Measurements from ENCODE around the gene SBK3.

DNA sequence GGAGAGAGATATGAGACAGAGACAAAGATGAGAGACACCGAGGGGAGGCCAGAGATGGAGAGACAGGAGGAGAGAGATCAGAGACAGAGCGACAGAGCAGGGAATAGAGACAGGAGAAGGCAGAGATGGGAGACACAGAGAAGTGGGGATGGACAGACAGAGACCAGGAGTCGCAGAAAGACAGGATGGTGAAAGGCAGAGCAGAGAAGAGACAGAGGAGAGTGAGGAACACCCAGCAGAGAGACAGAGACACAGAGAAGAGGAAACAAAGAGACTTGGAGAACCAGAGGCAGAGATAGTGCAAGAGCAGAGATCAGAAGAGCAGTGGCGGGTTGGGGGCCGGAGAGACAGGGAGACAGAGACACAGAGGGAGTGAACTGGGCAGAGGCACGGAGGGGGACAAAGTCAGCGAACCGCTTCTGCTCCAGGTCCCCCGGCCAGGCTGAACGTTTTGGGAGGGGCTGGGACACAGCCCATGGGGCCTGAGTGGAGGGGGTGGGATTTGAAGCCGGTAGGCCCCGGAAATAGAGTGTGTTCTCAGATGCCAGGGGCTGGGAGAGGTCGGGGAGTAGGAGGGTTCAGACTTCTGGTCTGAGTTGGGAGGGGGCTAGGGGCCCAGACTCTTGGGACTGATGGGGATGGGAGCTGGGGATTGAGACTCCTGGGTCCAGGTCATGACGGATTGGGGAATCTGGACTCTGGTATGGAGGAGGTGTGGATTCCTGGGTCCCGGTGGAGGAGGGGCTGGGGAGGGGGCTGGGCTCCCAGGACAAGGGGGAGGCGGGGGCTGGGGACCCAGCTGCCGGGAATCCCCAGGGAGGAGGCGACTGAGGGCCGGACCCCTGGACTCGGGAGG, 34.7 kb upstream of the SBK3 start:
- TF ChIP-seq, protein P1, sequence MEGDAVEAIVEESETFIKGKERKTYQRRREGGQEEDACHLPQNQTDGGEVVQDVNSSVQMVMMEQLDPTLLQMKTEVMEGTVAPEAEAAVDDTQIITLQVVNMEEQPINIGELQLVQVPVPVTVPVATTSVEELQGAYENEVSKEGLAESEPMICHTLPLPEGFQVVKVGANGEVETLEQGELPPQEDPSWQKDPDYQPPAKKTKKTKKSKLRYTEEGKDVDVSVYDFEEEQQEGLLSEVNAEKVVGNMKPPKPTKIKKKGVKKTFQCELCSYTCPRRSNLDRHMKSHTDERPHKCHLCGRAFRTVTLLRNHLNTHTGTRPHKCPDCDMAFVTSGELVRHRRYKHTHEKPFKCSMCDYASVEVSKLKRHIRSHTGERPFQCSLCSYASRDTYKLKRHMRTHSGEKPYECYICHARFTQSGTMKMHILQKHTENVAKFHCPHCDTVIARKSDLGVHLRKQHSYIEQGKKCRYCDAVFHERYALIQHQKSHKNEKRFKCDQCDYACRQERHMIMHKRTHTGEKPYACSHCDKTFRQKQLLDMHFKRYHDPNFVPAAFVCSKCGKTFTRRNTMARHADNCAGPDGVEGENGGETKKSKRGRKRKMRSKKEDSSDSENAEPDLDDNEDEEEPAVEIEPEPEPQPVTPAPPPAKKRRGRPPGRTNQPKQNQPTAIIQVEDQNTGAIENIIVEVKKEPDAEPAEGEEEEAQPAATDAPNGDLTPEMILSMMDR (IDR thresholded peaks at IDR 0.05) = no peak
- no peak for TF ChIP-seq ZFX (IDR thresholded peaks at IDR 0.05; ENCODE audit: borderline replicate concordance)

All from 22Rv1 (cell line).